ENCODE measurements around the gene ZFYVE28.
"Not testable (repeated sequence)": the region's sequence is repeated elsewhere in the genome, so short reads cannot be mapped to it uniquely, and the experiment has no call there.

Gene ZFYVE28

DNA sequence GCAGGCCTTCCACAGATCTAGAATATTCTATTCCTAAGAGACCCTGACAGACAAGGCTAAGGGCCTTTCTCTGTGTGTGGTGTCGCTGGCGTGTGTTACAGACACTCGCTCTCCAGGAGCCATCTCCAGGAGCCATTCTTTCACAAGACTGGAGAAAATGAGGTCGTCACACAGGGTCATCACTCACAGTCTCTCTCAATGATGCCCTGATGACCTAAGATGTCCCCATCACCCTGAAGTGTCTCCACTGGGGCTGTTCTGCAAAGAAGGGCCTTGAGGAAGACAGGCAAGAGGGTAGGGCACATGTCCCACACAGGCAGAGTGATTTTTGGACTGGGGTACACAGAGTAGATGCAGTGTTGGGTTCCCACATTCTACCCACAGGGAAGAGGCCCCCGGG, 34.7 kb downstream of the ZFYVE28 start:
- TF ChIP-seq, protein P1, sequence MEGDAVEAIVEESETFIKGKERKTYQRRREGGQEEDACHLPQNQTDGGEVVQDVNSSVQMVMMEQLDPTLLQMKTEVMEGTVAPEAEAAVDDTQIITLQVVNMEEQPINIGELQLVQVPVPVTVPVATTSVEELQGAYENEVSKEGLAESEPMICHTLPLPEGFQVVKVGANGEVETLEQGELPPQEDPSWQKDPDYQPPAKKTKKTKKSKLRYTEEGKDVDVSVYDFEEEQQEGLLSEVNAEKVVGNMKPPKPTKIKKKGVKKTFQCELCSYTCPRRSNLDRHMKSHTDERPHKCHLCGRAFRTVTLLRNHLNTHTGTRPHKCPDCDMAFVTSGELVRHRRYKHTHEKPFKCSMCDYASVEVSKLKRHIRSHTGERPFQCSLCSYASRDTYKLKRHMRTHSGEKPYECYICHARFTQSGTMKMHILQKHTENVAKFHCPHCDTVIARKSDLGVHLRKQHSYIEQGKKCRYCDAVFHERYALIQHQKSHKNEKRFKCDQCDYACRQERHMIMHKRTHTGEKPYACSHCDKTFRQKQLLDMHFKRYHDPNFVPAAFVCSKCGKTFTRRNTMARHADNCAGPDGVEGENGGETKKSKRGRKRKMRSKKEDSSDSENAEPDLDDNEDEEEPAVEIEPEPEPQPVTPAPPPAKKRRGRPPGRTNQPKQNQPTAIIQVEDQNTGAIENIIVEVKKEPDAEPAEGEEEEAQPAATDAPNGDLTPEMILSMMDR (IDR thresholded peaks at IDR 0.05; ENCODE audit: extremely low read depth, missing control alignments): no peak
- no peak for DNase-seq (ENCODE audit: low spot score)

DNA sequence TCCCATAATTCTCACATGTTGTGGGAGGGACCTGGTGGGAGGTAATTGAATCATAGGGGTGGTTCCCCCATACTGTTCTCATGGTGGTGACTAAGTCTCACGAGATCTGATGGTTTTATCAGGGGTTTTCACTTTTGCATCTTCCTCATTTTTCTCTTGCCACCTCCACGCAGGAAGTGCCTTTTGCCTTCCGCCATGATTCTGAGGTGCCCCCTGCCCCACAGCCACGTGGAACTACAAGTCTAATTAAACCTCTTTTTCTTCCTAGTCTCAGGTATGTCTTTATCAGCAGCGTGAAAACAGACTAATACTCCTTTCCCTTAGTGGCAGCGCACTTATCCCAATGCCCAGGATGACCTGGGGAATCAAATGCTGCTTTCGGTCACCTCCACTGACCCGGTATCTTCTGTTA, 35.2 kb downstream of the ZFYVE28 start:
- not testable (repeated sequence) for DNase-seq (ENCODE audit: low spot score)

DNA sequence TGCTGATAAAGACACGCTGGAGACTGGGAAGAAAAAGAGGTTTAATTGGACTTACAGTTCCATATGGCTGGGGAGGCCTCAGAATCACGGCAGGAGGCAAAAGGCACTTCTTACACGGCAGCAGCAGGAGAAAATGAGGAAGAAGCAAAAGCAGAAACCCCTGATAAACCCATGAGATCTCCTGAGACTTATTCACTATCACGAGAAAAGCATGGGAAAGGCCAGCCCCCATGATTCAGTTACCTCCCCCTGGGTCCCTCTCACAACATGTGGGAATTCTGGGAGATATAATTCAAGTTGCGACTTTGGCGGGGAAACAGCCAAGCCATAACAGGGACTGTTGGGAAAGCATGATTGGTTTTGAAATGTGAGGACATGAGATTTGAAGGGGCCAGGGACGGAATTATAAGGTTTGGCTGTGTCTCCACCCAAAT, 35.7 kb downstream of the ZFYVE28 start:
- not testable (repeated sequence) for DNase-seq (ENCODE audit: low spot score)

DNA sequence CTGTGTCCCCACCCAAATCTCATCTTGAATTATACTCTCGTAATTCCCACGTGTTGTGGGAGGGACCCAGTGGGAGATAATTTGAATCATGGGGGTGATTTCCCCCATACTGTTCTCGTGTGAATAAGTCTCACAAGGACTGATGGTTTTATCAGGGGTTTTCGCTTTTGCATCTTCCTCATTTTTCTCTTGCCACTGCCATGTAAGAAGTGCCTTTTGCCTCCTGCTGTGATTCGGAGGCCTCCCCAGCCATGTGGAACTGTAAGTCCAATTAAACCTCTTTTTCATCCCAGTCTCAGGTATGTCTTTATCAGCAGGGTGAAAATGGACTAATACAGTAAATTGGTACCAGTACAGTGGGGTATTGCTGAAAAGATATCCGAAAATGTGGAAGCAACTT, 37.9 kb downstream of the ZFYVE28 start:
- not testable (repeated sequence) for DNase-seq (ENCODE audit: low spot score)

DNA sequence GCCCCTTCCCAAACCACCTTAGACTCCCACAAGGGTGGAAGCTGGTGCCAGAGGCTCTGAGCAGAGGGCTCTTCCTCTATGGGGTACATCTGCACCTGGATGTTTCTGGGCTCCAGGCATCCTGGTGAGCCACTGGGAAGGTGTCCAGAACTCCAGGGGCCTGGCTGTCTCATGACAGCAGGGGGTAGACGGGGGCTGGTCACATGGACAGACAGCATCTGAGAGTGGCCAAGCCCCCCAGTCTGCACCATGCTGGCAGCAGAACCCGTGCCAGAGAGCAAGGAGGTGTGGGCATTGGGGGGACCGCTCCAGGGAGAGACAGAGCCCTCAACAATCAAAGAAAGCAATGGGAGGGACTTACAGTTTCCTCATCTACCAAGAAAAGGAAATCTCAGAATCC, 39.5 kb downstream of the ZFYVE28 start:
- TF ChIP-seq, protein P1 (IDR thresholded peaks at IDR 0.05; ENCODE audit: extremely low read depth, missing control alignments): no peak

DNA sequence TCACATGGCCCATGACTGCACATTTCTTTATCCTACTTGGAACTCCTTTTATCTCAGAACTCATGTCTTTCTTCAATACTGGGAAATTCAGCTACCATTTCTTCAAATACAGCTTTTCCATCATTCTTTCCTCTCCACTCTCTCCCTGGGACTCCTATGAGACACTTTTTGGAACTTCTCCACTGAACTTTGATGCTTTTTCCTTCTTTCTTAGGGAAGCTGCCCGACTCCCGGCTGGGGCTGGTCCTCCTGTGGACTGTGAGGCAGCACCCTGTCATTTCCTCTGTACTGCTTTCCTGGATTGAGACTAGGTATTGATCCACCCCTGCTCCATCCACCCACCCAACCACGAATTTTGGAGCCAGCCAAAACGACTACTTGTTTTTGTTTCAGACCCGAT, 40.0 kb downstream of the ZFYVE28 start:
- DNase-seq (ENCODE audit: low spot score): no peak
- TF ChIP-seq, protein P1 (IDR thresholded peaks at IDR 0.05; ENCODE audit: extremely low read depth, missing control alignments): no peak

More for the DNA sequence above, 39.5 kb downstream of the ZFYVE28 start:
- DNase-seq (ENCODE audit: low spot score): no peak

DNA sequence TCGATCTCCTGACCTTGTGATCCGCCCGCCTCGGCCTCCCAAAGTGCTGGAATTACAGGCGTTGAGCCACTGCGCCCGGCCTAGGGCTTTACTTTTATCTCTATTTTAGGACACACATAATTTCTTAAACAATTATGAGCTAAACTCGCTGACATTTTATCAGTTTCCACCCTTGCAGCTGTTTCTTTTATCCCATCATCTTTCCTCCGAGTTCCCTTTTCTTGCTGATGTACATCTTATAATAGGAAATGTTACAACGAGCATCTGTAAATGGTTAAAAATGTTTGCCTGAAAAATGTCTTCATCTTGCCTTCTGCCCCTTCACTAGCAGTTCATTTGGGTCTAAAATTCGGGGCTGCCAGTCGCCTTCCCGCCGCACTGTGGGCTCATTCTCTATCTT, 41.2 kb downstream of the ZFYVE28 start:
- TF ChIP-seq, protein P1 (IDR thresholded peaks at IDR 0.05; ENCODE audit: extremely low read depth, missing control alignments): no peak
- DNase-seq (ENCODE audit: low spot score): no peak

DNA sequence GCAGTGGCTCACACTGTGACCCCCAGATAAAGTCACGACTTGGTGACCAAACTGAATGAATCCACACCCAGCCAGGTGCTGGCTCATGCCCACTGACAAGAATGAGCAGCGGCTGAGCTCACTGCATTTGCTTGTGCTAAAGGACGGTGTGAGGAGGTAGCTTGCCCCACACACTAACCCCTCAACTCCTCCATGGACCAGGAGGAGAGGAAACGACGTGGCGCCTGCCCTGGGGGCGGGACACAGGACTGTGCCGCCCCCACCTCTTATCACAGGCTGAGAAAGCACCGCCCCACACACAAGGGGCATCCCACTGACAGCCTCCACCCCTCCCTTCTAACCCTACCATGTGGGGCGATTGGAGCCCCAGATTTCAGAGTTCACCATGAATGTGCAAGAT, 43.0 kb downstream of the ZFYVE28 start:
- DNase-seq (ENCODE audit: low spot score): no peak
- TF ChIP-seq, protein P1 (IDR thresholded peaks at IDR 0.05; ENCODE audit: extremely low read depth, missing control alignments): no peak

DNA sequence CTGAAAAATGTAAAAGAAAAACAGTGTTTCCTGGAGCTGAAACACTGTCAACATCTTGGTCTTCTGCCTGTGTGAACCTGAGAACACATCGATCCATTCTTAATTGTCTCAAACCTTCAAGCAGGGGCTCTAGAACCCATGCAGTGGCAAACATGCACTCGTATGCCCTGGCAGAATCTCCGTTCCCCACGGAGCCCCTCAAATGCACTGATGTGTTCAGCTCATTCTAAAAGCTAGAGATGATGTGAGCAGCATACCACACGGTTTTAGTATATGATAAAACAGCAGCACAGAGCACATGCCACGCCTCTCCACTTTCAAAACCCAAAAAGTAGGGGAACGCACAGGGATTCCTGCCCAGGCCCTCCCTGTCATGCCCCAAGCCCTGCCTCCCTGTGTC, 44.9 kb downstream of the ZFYVE28 start:
- TF ChIP-seq, protein P1 (IDR thresholded peaks at IDR 0.05; ENCODE audit: extremely low read depth, missing control alignments): no peak

More for the DNA sequence above, 44.9 kb downstream of the ZFYVE28 start:
- no peak for DNase-seq (ENCODE audit: low spot score)
